Nephron progenitor cell (in vitro differentiated cells): ENCODE data around the gene SLC38A10.

Experiments used
- DNase-seq: peaks from one replicate; pipeline ENCODE4 v3.0.0; 2021
- H3K27ac Mint-ChIP-seq: 2 replicates; pipeline ENCODE4 v1.8.0; 2021; ENCODE audit warnings: mild to moderate bottlenecking, moderate library complexity, mixed read lengths
- H3K27me3 Mint-ChIP-seq: 2 replicates; pipeline ENCODE4 v1.8.0; 2021; ENCODE audit warnings: mild to moderate bottlenecking, low read depth, mixed read lengths; ENCODE audit not compliant: poor library complexity
- H3K36me3 Mint-ChIP-seq: 2 replicates; pipeline ENCODE4 v1.8.0; 2021; ENCODE audit warnings: low read depth, mixed read lengths
- H3K4me1 Mint-ChIP-seq: 2 replicates; pipeline ENCODE4 v1.8.0; 2021; ENCODE audit warnings: mixed read lengths
- H3K4me3 Mint-ChIP-seq: 2 replicates; pipeline ENCODE4 v1.8.0; 2021; ENCODE audit warnings: mild to moderate bottlenecking, moderate library complexity, mixed read lengths
- H3K9me3 Mint-ChIP-seq: 2 replicates; pipeline ENCODE4 v1.8.0; 2021; ENCODE audit warnings: mild to moderate bottlenecking, moderate library complexity, mixed read lengths
- CTCF ChIP-seq: fragments of 200-600 bp; sonication (generic); IDR thresholded peaks from 2 replicates; pipeline ENCODE4 v1.5.0; 2021; ENCODE audit warnings: antibody characterized with exemption

Gene SLC38A10

GRCh38 chr17:81209141-81209540 lies 86.0 kb downstream of the SLC38A10 start:
- H3K36me3 Mint-ChIP-seq = peaks cover 4% of the 10 kb centered on the region
- peaks cover 5% of the 10 kb centered on the region for H3K4me1 Mint-ChIP-seq
- no peak overlapping the region for H3K4me3 Mint-ChIP-seq
- H3K27me3 Mint-ChIP-seq = no peaks in the 10 kb centered on the region
- H3K9me3 Mint-ChIP-seq = no peaks in the 10 kb centered on the region
- TF ChIP-seq CTCF = no peak
- H3K27ac Mint-ChIP-seq = no peak overlapping the region
- no peak for DNase-seq

- no peak overlapping the region for H3K4me3 Mint-ChIP-seq
- H3K36me3 Mint-ChIP-seq = peaks cover 4% of the 10 kb centered on the region
- H3K27ac Mint-ChIP-seq = no peak overlapping the region
- TF ChIP-seq CTCF = no peak
- peaks cover 5% of the 10 kb centered on the region for H3K4me1 Mint-ChIP-seq
- H3K9me3 Mint-ChIP-seq = no peaks in the 10 kb centered on the region
- no peaks in the 10 kb centered on the region for H3K27me3 Mint-ChIP-seq
- no peak for DNase-seq
Measured at GRCh38 chr17:81208651-81209050, 86.5 kb downstream of the SLC38A10 start.

GRCh38 chr17:81207610-81208581 lies 87.2 kb downstream of the SLC38A10 start:
- Mint-ChIP-seq H3K27ac (no peak overlapping the region), H3K36me3 (peaks cover 3% of the 10 kb centered on the region), H3K4me1 (peaks cover 5% of the 10 kb centered on the region), H3K9me3 (no peaks in the 10 kb centered on the region), H3K4me3 (no peak overlapping the region), H3K27me3 (no peaks in the 10 kb centered on the region)
- TF ChIP-seq CTCF = no peak
- no peak for DNase-seq

- DNase-seq = no peak
- Mint-ChIP-seq H3K9me3 (no peaks in the 10 kb centered on the region), H3K36me3 (peaks cover 8% of the 10 kb centered on the region), H3K27ac (no peak overlapping the region), H3K27me3 (no peaks in the 10 kb centered on the region), H3K4me3 (no peak overlapping the region), H3K4me1 (peaks cover 5% of the 10 kb centered on the region)
- no peak for TF ChIP-seq CTCF
Measured at GRCh38 chr17:81206657-81207056, 88.5 kb downstream of the SLC38A10 start.

GRCh38 chr17:81206166-81206565 lies 88.9 kb downstream of the SLC38A10 start:
- Mint-ChIP-seq H3K27ac (no peak overlapping the region), H3K9me3 (no peaks in the 10 kb centered on the region), H3K27me3 (no peaks in the 10 kb centered on the region), H3K4me1 (peaks cover 4% of the 10 kb centered on the region), H3K36me3 (peaks cover 11% of the 10 kb centered on the region), H3K4me3 (no peak overlapping the region)
- no peak for TF ChIP-seq CTCF
- DNase-seq = no peak

- Mint-ChIP-seq H3K9me3 (no peaks in the 10 kb centered on the region), H3K27ac (no peak overlapping the region), H3K36me3 (peaks cover 11% of the 10 kb centered on the region), H3K4me1 (no peaks in the 10 kb centered on the region), H3K27me3 (no peaks in the 10 kb centered on the region), H3K4me3 (no peak overlapping the region)
- DNase-seq = no peak
- TF ChIP-seq CTCF = no peak
Measured at GRCh38 chr17:81204578-81204977, 90.5 kb downstream of the SLC38A10 start.
